CD4-positive, alpha-beta T cell treated with Interferon alpha-2 for 1 hour (primary cell): ENCODE results near the gene ZBP1.

Experiments used
- DNase-seq, 2 donors: peaks; one replicate each; pipeline ENCODE4 v3.0.0-alpha.2; 2020 to 2022

The ZBP1 gene, protein sequence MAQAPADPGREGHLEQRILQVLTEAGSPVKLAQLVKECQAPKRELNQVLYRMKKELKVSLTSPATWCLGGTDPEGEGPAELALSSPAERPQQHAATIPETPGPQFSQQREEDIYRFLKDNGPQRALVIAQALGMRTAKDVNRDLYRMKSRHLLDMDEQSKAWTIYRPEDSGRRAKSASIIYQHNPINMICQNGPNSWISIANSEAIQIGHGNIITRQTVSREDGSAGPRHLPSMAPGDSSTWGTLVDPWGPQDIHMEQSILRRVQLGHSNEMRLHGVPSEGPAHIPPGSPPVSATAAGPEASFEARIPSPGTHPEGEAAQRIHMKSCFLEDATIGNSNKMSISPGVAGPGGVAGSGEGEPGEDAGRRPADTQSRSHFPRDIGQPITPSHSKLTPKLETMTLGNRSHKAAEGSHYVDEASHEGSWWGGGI

DNA sequence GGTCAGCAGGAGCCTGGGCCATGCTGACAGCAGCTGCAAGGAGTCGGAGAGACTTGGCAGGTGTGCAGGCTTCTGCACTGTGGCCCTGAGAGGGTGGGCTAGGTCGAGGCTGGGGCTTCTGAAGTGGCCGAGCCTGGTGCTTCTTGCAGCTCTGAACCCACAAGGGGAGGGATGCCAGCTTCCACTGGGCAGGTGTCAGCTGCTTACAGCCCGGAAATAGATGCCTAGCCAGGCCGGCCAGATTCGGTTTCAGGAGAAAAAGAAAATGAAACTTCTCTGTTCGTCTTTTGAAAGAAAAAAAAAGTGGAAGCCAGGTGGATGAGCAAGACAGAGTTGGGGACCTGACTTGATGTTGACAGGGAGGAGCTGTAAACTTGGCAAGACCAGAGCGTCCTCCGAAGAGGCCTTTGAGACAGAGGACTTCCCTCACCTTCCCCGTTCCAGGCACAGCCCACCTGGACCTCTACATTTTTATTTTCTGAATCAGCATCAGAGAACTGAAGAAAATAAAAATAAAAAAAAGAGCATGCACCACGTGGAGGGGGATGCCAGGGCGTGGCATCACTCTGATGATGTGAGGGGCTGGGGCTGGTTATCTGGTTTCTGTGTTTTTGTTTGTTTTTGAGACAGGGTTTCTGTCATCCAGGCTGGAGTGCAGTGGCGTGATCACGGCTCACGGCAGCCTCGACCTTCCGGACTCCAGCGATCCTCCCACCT lies at the start of gene ZBP1:
ZBP1 (minus strand) TSS at position 153 of the 717 bp plus-strand sequence; CDS start at position 22, 131 bp downstream.
- peak; percentile 82 to 88 for DNase-seq

GRCh38 chr20:57669632-57670031 lies 49.4 kb upstream of the ZBP1 start:
- DNase-seq = no peak

GRCh38 chr20:57667924-57668782 lies 47.9 kb upstream of the ZBP1 start:
- DNase-seq = no peak

DNA sequence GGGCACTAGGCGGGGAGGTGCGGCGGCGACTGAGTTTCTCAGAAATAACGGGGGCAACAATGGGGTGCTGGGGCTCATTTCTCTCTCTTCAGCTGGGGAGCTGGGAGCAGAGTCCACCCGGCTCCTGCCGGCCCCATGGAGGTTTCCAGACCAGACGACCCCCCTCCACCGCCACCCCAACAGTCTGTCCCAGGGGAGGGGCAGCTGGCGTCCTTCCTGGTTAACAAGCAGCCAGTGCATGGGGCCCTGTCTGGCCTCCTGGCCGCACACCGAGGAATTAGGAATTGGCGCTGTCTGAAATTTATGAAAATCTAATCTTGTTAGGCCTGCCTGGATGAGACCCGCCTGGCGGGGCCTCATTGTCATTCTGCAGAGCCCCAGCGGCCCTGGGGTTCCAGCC lies 47.2 kb upstream of the ZBP1 start:
- DNase-seq = no peak

GRCh38 chr20:57666834-57667157 lies 46.6 kb upstream of the ZBP1 start:
- no peak for DNase-seq

GRCh38 chr20:57666106-57666833 lies 46.0 kb upstream of the ZBP1 start:
- no peak for DNase-seq

- DNase-seq = no peak
Measured at GRCh38 chr20:57665589-57665971, 45.4 kb upstream of the ZBP1 start.

DNA sequence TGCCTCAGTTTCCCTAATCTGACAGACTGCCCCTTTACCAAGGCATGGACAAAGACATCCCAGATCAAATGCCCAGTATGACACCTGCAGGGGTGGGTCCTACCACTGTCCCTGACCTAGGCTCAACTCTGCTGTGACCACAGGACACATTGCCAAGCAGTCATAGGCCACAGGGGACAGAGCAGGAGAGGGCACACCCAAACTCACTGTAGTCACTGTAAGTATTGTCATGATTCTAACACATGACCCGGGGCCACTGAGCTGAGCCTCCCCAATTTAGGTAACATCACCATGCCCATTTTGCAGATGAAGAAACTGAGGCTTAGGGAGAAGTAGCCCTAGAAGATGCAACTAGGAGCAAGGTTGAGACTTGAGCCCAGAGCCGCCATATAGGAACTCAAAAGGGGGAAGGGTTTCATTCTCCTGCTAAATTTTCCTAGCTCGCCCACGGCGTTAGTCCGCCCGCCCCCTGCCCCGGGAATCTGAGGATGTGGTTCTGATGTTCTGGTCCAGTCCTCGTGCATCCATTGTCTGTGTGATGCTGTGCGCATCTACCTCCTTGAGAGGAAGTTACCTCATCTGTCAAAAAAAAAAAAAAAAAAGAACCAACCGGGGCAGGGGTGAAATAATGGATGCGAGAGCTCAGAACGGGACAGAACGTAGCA lies 44.8 kb upstream of the ZBP1 start:
- DNase-seq = no peak

DNA sequence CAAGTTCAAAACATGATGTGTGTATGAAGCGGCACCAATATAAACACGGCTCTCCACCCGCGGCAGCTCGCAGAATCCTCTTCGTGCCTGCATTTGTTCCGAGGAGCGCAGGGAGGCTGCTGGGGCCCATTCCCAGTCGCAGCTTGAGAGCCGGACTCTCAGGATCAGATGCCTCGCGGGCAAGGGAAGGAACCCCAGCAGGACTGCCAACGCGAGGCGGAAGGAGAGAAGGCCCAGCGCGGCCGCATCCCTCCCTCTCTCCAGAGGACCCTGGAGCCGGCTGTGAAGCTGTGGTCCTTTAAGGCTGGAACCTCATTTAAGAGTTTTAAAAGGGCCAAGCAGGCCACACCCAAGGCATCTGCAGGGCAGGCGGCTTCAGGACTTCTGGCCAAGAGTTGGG lies 44.2 kb upstream of the ZBP1 start:
- DNase-seq = no peak

- no peak for DNase-seq
Measured at GRCh38 chr20:57663681-57664451, 43.6 kb upstream of the ZBP1 start.

DNA sequence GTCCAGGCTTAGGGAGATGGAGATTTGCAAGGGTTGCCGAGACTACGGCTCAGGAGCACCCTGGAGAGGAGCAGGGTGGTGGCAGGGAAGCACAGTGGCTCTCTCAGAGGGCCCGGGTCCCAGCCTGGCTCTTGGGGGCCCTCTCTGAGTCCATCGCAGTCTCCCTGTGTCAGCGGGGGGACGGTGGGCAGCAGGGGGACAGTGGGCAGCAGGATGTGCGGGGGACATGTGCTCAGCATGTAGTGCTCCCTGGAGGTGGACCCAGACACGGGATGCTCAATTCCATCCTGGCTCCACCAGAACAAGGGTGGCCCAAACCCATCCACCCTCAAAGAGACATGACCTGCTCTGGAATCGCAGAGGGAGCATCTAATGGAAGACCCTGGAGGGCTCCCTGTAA lies 43.0 kb upstream of the ZBP1 start:
- no peak for DNase-seq

- peak in 1 of 2 donors; percentile 0 for DNase-seq
Measured at GRCh38 chr20:57662456-57663240, 42.4 kb upstream of the ZBP1 start.

DNA sequence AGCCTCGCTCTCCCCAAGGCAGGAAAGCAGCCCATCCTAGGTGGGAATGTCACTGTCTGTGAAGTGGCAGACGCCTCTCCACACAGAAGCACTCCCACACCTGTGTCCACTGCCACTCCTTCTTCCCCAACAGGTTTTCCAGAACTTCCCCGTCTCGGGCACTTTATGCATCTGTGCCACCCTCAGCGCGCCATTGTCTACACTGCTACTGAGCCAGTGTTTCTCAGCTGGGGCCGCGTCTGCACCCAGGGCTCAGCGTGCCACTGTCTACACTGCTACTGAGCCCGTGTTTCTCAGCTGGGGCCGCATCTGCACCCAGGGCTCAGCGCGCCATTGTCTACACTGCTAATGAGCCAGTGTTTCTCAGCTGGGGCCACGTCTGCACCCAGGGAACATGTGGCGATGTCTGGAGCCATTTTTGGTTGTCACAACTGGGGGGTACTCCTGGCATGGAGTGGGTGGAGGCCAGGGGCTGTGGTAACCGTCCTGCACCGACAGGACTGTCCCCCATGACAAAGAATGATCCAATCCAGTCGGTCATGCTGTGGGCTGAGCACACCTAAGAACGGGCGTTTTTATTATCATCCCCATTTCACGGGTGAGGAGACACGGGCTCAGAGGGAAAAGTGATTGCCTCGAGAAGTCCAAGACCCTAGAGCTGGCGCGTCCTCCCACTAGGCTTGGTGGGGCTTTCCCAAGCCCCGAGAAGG lies 41.7 kb upstream of the ZBP1 start:
- DNase-seq = peak in 1 of 2 donors; percentile 0

DNA sequence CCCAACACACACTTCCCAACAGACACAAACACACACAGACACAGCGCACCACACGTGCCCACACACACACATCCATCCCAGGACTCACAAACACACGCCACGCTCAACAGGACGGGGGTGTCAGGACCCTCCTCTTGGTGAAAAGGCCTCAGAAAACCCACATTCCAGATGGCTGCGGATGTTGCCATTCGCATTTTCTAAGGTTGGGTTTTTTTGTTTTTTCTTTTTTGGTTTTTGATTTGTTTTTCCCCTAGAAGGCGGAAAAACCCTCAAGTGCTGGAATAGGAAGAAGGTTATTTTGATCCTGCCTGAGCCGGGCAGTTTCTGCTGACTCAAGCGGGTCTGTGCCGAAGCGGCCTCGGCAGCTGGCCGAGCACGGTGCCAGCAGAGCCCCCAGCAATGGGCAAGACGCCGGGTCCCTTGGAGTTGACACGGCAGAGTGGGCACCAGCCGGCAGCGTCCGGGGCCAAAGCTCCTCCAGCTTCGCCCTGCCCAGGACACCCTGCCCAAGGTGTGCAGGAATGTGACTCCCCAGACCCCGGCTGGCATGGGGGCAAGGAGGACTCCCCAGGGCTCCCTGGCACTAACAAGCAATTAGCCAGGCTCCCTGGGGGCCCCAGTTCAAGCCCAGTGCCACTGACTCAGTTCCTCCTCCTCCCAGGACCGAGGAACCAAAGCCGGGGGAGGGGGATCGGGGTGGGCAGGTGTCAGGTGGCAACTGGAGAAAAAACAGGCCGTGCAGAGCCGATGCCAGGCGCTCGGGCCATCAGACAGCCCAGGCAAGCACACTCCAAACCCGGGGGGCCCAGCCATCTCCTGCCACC lies 40.9 kb upstream of the ZBP1 start:
- DNase-seq = no peak

DNA sequence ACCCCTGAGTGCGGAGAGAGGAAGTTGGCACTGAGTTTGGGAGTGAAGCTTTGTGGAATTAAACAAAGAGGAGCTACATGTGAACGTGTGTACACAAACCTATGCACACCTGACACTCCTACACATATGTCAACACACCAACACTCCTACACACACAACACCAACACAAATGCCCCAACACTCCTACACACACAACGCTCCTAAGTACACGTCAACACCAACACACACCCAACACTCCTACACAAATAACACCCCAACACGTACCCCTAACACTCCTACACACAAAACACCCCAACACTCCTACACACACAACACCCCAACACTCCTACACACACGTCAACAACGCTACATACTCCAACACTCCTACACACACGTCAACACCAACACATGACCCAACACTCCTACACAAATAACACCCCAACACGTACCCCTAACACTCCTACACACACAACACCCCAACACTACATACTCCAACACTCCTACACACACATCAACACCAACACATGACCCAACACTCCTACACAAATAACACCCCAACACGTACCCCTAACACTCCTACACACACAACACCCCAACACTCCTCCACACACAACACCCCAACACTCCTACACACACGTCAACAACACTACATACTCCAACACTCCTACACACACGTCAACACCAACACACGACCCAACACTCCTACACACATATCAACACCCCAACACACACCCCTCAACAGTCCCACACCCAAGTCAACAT lies 40.1 kb upstream of the ZBP1 start:
- no peak for DNase-seq

GRCh38 chr20:57659517-57660180 lies 39.4 kb upstream of the ZBP1 start:
- no peak for DNase-seq

DNA sequence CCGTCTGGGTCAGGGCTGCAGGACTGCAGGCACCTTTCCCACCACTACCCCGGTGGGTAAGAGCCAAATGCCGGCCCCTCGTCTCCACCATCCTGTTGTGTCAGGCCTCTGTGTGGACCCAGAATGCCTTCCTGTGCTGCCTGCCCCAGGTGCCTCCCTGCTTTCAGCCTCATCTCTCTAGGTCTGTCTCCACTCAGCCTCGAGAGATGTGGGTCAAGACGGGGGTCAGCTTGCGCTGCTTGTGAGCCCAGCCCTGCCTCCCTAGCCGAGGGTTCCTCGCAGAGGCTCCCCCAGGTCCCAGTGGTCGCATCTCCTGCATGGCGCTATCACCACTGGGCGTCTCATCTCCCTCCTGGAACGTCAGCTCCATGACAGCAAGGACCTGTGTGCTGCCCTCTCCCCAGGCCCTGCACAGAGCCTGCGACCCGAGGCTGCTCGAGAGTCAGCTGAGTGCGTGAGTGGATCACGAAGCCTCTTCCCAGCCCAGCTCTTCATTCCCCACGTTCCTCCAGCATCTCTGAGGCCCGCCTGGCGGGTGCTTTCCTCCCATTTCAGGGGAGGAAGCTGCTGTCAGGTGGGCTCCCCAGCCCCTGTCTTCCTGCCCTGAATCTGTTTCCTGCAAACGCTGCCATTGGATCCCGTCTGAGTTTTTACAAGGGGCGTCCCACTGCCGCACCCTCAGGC lies 38.7 kb upstream of the ZBP1 start:
- no peak for DNase-seq
